GM12864 (cell line): ENCODE measurements around the gene MYEF2.

Experiments used
- DNase-seq: peaks from one replicate; pipeline ENCODE4 v3.0.0-alpha.2; 2011; ENCODE audit warnings: low read depth
- H3K4me3 ChIP-seq: 2 replicates; pipeline ENCODE4 v1.5.1; 2011; ENCODE audit warnings: mild to moderate bottlenecking, low read depth, low read length, control low read depth
- CTCF ChIP-seq: IDR thresholded peaks from 2 replicates; pipeline ENCODE4 v1.5.1; 2011; ENCODE audit warnings: low read depth, mild to moderate bottlenecking, moderate library complexity, low read length, control low read depth, inconsistent platforms; ENCODE audit errors: missing control alignments

Gene MYEF2

GRCh38 chr15:48086576-48086975, 91.5 kb downstream of the MYEF2 start:
- no peak overlapping the region for H3K4me3 ChIP-seq
- no peak for TF ChIP-seq CTCF
- no peak for DNase-seq

- H3K4me3 ChIP-seq, result no peak overlapping the region
- no peak for DNase-seq
- TF ChIP-seq CTCF, result no peak
These were observed 92.0 kb downstream of the MYEF2 start for GRCh38 chr15:48086133-48086532.

- DNase-seq, result no peak
- no peak overlapping the region for H3K4me3 ChIP-seq
- TF ChIP-seq CTCF, result no peak
These were observed 92.5 kb downstream of the MYEF2 start for GRCh38 chr15:48085591-48085930.

GRCh38 chr15:48084759-48085590, 93.1 kb downstream of the MYEF2 start:
- no peak for DNase-seq
- no peak overlapping the region for H3K4me3 ChIP-seq
- peak; percentile 56 for TF ChIP-seq CTCF
